ENCODE results near the gene LOXL4.
A peak's percentile ranks its signal among the peaks of the same experiment; 100 is the strongest.
"Not testable (repeated sequence)": the region's sequence is repeated elsewhere in the genome, so short reads cannot be mapped to it uniquely, and the experiment has no call there.

The LOXL4 gene

GRCh38 chr10:98240524-98240923 is 27.5 kb downstream of the LOXL4 start:
- no peak for DNase-seq

- no peak for DNase-seq
Observed at GRCh38 chr10:98238391-98238790, 29.6 kb downstream of the LOXL4 start.

- no peak for DNase-seq
Observed at GRCh38 chr10:98236862-98237261, 31.1 kb downstream of the LOXL4 start.

- no peak for DNase-seq
Observed at GRCh38 chr10:98235846-98236245, 32.1 kb downstream of the LOXL4 start.

GRCh38 chr10:98231417-98231816 is 36.6 kb downstream of the LOXL4 start:
- DNase-seq, result no peak

- not testable (repeated sequence) for DNase-seq
Observed at GRCh38 chr10:98228266-98228665, 39.7 kb downstream of the LOXL4 start.

- not testable (repeated sequence) for DNase-seq
Observed at GRCh38 chr10:98227713-98228112, 40.3 kb downstream of the LOXL4 start.

GRCh38 chr10:98226508-98227144 is 41.4 kb downstream of the LOXL4 start:
- no peak for DNase-seq

GRCh38 chr10:98224996-98225395 is 43.0 kb downstream of the LOXL4 start:
- DNase-seq, result peak; percentile 17

- DNase-seq, result peak; percentile 37
Observed at GRCh38 chr10:98224509-98224908, 43.5 kb downstream of the LOXL4 start.

GRCh38 chr10:98223874-98224273 is 44.1 kb downstream of the LOXL4 start:
- DNase-seq, result no peak

GRCh38 chr10:98217801-98218200 is 50.2 kb downstream of the LOXL4 start:
- DNase-seq, result no peak

GRCh38 chr10:98215373-98215772 is 52.6 kb downstream of the LOXL4 start:
- no peak for DNase-seq

GRCh38 chr10:98213740-98214139 is 54.3 kb downstream of the LOXL4 start:
- no peak for DNase-seq

GRCh38 chr10:98212196-98212595 is 55.8 kb downstream of the LOXL4 start:
- no peak for DNase-seq

GRCh38 chr10:98209441-98209840 is 58.6 kb downstream of the LOXL4 start:
- no peak for DNase-seq

- DNase-seq, result no peak
Observed at GRCh38 chr10:98208925-98209324, 59.1 kb downstream of the LOXL4 start.

GRCh38 chr10:98205351-98205750 is 62.6 kb downstream of the LOXL4 start:
- no peak for DNase-seq

- no peak for DNase-seq
Observed at GRCh38 chr10:98202378-98202777, 65.6 kb downstream of the LOXL4 start.

- no peak for DNase-seq
Observed at GRCh38 chr10:98201760-98202159, 66.2 kb downstream of the LOXL4 start.

Measured in fibroblast of skin of abdomen (primary cell).